Measurements from ENCODE around the gene SLC9C1.

DNA sequence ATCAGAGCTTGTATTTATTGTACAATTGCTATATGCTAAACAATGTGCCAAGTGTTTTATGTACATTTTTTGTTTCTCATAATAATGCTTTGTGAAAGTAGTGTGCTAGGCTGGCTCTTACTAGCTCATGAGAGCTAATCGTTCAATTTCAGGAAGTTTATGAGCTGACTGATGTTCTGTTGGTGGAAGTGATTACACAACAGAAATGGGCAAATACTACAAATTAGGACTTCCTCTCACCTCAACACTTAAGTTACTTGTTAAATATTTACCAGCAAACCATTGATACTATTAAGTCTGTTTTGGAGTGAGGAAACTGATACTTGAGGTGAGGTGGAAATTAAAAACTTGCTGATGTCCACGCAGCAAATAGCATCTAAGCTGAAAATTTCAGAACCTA lies 32.3 kb downstream of the SLC9C1 start:
- TF ChIP-seq, protein P1, sequence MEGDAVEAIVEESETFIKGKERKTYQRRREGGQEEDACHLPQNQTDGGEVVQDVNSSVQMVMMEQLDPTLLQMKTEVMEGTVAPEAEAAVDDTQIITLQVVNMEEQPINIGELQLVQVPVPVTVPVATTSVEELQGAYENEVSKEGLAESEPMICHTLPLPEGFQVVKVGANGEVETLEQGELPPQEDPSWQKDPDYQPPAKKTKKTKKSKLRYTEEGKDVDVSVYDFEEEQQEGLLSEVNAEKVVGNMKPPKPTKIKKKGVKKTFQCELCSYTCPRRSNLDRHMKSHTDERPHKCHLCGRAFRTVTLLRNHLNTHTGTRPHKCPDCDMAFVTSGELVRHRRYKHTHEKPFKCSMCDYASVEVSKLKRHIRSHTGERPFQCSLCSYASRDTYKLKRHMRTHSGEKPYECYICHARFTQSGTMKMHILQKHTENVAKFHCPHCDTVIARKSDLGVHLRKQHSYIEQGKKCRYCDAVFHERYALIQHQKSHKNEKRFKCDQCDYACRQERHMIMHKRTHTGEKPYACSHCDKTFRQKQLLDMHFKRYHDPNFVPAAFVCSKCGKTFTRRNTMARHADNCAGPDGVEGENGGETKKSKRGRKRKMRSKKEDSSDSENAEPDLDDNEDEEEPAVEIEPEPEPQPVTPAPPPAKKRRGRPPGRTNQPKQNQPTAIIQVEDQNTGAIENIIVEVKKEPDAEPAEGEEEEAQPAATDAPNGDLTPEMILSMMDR (IDR thresholded peaks at IDR 0.05; ENCODE audit: borderline replicate concordance, extremely low read depth, low read length, poor library complexity, severe bottlenecking), result no peak
- TF ChIP-seq EZH2 (IDR thresholded peaks at IDR 0.05; ENCODE audit: borderline replicate concordance, low read depth, low read length, severe bottlenecking), result no peak
